ENCODE results near the gene FBL.

Gene FBL

GRCh38 chr19:39824143-39825092, 21.8 kb downstream of the FBL start:
- H3K4me3 ChIP-seq (ENCODE audit: control insufficient read depth, low read depth, low read length), result peak overlapping the region; percentile 85
- peak; percentile 92 for DNase-seq (ENCODE audit: low read depth)
- no peak for TF ChIP-seq CTCF (conservative IDR thresholded peaks at IDR 0.05; ENCODE audit: control insufficient read depth, insufficient read depth, low read depth, low read length)

- H3K4me3 ChIP-seq (ENCODE audit: control insufficient read depth, low read depth, low read length), result peak overlapping the region; percentile 85
- no peak for DNase-seq (ENCODE audit: low read depth)
- no peak for TF ChIP-seq CTCF (conservative IDR thresholded peaks at IDR 0.05; ENCODE audit: control insufficient read depth, insufficient read depth, low read depth, low read length)
Measured at GRCh38 chr19:39823686-39824085, 22.5 kb downstream of the FBL start.

GRCh38 chr19:39820696-39821095, 25.5 kb downstream of the FBL start:
- DNase-seq (ENCODE audit: low read depth), result no peak
- no peak for TF ChIP-seq CTCF (conservative IDR thresholded peaks at IDR 0.05; ENCODE audit: control insufficient read depth, insufficient read depth, low read depth, low read length)

GRCh38 chr19:39819786-39820185, 26.4 kb downstream of the FBL start:
- TF ChIP-seq CTCF (conservative IDR thresholded peaks at IDR 0.05; ENCODE audit: control insufficient read depth, insufficient read depth, low read depth, low read length), result no peak
- no peak for DNase-seq (ENCODE audit: low read depth)

More at GRCh38 chr19:39820696-39821095, 25.5 kb downstream of the FBL start:
- no peak overlapping the region for H3K4me3 ChIP-seq (ENCODE audit: control insufficient read depth, low read depth, low read length)

GRCh38 chr19:39818626-39819097, 27.5 kb downstream of the FBL start:
- no peak overlapping the region for H3K4me3 ChIP-seq (ENCODE audit: control insufficient read depth, low read depth, low read length)
- no peak for DNase-seq (ENCODE audit: low read depth)
- TF ChIP-seq CTCF (conservative IDR thresholded peaks at IDR 0.05; ENCODE audit: control insufficient read depth, insufficient read depth, low read depth, low read length), result no peak

More at GRCh38 chr19:39819786-39820185, 26.4 kb downstream of the FBL start:
- H3K4me3 ChIP-seq (ENCODE audit: control insufficient read depth, low read depth, low read length), result no peak overlapping the region

GRCh38 chr19:39817888-39818561, 28.2 kb downstream of the FBL start:
- H3K4me3 ChIP-seq (ENCODE audit: control insufficient read depth, low read depth, low read length), result no peak overlapping the region
- no peak for DNase-seq (ENCODE audit: low read depth)

More at GRCh38 chr19:39817888-39818561, 28.2 kb downstream of the FBL start:
- no peak for TF ChIP-seq CTCF (conservative IDR thresholded peaks at IDR 0.05; ENCODE audit: control insufficient read depth, insufficient read depth, low read depth, low read length)
